IPS-18c (cell line): ENCODE measurements around the gene PSRC1.
"Not testable (repeated sequence)": the region's sequence is repeated elsewhere in the genome, so short reads cannot be mapped to it uniquely, and the experiment has no call there.

Experiments
- H3K4me3 ChIP-seq: 2 replicates; pipeline ENCODE4 v1.7.0; 2013; ENCODE audit warnings: low read depth, mild to moderate bottlenecking, low read length, moderate library complexity; ENCODE audit not compliant: insufficient read depth
- H3K9me3 ChIP-seq: one replicate; pipeline ENCODE4 v1.6.1; 2013; ENCODE audit warnings: mild to moderate bottlenecking, low read length, moderate library complexity; ENCODE audit not compliant: control insufficient read depth, insufficient read depth

PSRC1 gene

DNA sequence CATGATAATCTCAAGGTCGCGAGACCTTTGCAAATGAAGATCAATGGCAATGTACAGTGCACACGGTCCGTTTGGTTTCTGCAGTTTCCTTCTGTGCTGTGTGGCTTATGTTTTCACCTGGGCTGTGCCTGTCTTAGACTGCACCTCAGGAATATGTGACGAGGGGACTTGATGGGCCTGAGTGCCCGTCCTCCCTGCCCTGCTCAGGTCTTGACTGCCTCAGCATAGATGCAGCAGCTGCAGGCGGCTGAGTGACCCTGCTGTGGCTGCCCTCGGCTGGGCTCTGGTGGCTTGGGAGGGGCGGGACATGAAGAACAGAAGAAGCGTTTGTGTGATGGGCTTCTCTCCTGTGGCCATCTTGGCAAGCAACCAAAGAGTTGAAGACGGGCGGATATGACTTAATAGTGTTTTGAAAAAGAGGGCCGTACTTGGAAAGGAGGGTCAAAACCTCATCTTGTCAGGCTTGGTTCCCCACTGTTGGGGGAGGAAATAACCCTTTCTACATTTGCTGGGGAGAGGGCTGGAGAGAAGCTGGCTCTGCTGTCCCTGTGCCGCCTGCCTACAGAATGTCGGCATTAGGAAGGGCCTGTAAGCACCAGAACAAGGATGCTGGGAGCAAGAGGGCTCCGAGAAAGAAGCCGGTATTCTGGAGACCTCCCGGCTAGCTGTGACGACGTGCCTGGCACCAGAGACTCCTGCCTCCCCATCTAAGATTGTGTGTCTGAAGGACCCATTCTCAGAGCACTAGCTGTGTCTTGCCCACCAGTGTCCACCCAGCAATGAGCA lies 16.8 kb upstream of the PSRC1 start:
- Histone ChIP-seq H3K9me3 (peaks cover 2% of the 10 kb centered on the region), H3K4me3 (no peak overlapping the region)

- Histone ChIP-seq H3K4me3 (no peak overlapping the region), H3K9me3 (peaks cover 2% of the 10 kb centered on the region)
Measured at GRCh38 chr1:109298666-109299557, 16.0 kb upstream of the PSRC1 start.

DNA sequence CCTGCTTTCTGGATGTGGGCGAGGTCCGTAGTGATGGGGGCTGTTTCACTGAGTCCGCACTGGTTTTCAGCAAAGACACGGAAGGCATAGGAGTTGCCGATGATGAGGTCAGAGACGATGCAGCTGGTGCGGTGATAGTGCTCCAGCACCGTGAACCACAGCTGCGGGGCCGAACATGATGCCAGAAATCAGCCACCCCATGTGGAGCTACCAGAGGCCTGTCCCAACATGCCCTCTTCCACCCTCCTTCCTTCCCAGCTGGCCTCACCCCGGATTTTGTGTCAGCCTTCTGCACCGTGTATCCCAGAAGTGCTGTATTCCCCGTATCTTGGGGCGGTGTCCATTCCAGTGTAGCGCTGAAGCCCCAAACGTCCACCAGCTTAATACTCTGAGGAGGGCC lies 13.8 kb upstream of the PSRC1 start:
- H3K9me3 ChIP-seq, result no peaks in the 10 kb centered on the region
- no peak overlapping the region for H3K4me3 ChIP-seq

- Histone ChIP-seq H3K9me3 (no peaks in the 10 kb centered on the region), H3K4me3 (no peak overlapping the region)
Measured at GRCh38 chr1:109295712-109296415, 12.9 kb upstream of the PSRC1 start.

- Histone ChIP-seq H3K4me3 (no peak overlapping the region), H3K9me3 (no peaks in the 10 kb centered on the region)
Measured at GRCh38 chr1:109294481-109294880, 11.5 kb upstream of the PSRC1 start.

GRCh38 chr1:109293026-109293425 lies 10.1 kb upstream of the PSRC1 start:
- Histone ChIP-seq H3K4me3 (no peak overlapping the region), H3K9me3 (no peaks in the 10 kb centered on the region)

GRCh38 chr1:109292364-109292763 lies 9.4 kb upstream of the PSRC1 start:
- H3K9me3 ChIP-seq, result no peaks in the 10 kb centered on the region
- no peak overlapping the region for H3K4me3 ChIP-seq

DNA sequence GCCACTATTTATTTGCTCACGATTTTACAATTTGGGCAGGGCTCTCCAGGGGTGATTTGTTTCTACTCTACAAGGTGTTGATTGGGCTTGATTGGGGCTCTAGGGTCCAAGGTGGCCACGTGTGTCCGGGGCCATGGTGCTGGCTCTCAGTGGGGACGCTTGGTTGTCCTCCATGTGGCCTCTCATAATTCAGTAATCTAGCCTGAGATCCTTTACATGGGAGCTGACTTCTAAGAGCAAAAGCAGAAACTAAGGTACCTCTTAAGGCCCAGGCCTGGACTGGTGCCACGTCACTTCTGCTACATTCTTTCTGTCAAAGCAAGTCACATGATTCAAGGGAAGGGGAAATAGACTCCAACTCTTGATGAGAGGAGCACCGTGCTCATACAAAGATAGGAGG lies 8.1 kb upstream of the PSRC1 start:
- Histone ChIP-seq H3K4me3 (no peak overlapping the region), H3K9me3 (no peaks in the 10 kb centered on the region)

DNA sequence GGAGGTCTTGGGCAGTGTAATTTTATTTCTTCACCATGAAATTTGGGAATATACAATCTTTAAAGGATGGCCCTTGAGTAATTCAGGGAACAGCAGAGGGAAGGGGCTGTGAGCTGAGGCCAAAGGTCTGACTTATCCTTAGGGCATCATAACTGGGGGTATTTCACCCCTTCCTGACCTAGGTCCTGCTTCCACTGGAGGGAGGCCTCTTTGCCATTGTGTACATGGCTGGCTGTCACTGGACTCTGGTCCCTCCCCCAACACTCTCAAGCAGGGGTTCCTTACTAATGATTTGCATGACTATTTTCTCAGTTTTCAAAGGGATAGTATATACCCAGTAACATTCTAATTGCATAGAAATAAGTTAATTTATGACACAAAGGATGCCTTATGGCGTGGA lies 7.2 kb upstream of the PSRC1 start:
- H3K9me3 ChIP-seq, result no peaks in the 10 kb centered on the region
- H3K4me3 ChIP-seq, result no peak overlapping the region

DNA sequence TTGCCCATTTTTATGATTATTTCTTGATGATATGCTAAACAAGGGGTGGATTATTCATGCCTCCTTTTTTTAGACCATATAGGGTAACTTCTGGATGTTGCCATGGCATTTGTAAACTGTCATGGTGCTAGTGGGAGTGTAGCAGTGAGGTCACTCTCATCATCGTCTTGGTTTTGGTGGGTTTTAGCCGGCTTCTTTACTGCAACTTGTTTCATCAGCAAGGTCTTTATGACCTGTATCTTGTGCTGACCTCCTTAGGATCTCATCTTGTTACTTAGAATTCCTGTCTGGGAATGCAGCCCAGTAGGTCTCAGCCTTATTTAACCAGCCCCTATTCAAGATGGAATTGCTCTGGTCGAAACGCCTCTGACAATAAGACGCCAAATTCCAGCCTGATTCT lies 3.8 kb upstream of the PSRC1 start:
- H3K9me3 ChIP-seq, H3K4me3 ChIP-seq: not testable (repeated sequence)

DNA sequence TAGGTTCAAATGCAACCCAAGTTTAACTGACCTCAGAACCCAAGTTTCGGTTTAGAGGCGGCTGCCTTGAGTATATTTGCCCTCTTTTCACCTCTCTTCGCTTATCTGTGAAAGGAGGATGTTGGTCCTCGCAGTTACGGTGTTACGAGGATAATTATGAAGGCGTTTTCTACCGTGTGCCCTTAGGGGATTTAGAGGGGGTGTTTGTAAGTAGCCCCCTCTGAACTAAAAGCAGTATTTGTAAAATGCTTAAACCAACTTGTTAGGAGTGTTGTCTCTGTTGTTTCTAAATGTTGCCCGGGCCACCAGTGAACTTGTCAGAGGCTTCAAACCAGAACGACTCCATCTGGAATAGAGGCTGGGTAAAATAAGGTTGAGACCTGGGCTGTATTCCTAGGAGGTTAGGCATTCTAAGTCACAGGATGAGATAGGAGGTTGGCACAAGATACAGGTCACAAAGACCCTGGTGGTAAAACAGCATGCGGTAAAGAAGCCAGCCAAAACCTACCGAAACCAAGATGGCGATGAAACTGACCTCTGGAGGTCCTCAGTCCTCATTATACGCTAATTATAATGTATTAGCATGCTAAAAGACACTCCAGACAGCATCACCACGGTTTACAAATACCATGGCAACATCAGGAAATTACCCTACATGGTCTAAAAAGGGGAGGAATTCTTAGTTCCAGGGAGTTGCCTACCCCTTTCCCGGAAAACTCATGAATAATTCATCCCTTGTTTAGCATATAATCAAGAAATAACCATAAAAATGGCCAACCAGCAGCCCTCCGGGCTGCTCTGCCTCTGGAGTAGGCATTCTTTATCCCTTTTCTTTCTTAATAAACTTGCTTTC lies 1.0 kb upstream of the PSRC1 start:
- H3K4me3 ChIP-seq, result peak overlapping the region; percentile 79
- no peaks in the 10 kb centered on the region for H3K9me3 ChIP-seq

- Histone ChIP-seq H3K9me3 (no peaks in the 10 kb centered on the region), H3K4me3 (peak overlapping the region; percentile 79)
Measured at GRCh38 chr1:109282497-109282951, 421 bp downstream of the PSRC1 start.

DNA sequence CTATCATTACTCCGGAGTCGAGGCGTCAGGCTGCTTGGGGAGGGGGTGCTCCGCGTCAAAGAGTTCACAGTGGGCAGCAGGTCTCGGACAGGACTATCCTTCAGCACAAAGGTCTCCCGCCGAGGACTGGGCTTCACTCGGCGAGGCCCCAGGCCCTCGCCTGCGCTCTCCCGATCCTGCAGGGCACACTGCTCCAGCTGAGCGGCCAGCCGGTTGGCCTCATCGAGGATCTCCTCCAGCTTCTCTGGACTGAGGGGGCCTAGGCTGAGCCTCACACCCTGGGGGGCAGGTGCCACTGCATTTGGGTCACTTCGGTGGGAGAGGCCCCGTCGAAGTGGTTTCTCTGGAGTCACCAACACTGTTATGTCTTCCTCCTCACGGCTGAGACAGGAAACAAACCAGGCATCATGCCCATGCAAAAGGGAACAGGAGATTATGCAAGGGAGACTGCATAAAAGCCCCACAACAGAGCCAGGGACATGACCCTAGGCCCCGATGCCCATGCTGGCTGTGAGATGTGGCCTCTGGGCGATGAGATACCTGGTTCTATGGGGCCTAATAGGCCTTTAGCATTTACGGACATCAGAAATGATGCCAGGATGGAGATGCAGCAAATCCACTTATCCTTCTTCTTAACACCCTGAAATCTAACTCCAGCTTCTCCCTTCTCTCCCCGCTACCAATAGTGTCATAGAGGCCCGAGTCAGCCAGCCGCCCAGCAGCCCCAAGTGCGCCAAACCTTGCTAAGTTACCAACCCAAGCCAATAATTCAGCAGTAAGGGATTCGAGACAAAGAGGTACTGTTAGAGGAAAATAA lies 1.1 kb downstream of the PSRC1 start:
- peak overlapping the region; percentile 79 for H3K4me3 ChIP-seq
- no peaks in the 10 kb centered on the region for H3K9me3 ChIP-seq

DNA sequence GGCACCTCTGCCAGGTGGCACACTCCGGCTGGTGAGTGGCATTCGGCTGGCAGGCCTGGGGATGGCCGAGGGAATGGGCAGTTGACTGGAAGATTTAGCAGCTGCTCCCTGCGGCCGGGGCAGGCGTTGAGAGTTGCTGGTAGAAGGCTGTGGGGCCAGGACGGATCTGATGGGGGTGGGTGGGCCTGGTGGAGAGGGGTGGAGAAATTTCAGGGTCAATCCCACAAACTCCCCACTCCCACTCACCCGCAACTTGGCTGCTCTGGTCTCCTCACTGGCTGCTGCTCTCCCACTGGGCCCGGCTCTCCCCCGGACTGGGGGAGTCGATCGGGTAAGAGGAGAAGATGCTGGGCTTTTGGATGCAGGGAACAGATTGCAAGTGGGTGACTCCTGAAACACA lies 2.1 kb downstream of the PSRC1 start:
- Histone ChIP-seq H3K4me3 (no peak overlapping the region), H3K9me3 (no peaks in the 10 kb centered on the region)

DNA sequence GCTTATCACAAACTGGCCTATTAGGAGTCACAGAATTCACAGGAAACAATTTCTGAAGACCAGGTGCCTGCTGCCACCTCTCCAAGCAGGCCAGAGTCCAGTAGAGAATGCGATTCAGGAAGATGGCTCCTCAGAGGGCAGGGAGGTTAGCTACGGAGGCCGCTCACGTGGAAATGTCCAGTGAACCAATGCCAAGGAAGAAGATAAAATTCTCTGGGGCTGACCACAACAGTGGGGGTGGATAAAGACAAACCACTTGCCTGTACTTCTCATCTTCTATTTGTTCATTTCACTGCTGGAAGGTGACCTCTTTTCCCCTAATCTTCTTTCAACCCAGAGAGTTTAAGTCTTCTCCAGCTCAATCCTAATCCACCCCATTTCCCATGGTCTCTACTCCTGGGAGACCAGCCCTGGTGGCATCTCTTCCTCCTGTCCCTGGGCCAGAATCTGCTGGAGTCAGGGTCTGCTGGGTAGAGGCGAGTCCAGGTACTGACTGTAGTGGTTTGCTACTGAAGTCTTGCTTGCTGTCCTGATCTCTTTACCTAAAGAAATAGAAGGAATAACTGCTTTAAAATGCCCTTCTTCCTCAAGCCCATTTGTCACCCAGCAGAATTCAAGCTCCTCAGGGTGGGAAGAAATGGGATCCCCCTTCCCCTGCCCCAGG lies 3.2 kb downstream of the PSRC1 start:
- no peaks in the 10 kb centered on the region for H3K9me3 ChIP-seq

More for the DNA sequence above, 3.2 kb downstream of the PSRC1 start:
- no peak overlapping the region for H3K4me3 ChIP-seq
